Measurements from ENCODE around the gene ST3GAL4.

ST3GAL4 gene

DNA sequence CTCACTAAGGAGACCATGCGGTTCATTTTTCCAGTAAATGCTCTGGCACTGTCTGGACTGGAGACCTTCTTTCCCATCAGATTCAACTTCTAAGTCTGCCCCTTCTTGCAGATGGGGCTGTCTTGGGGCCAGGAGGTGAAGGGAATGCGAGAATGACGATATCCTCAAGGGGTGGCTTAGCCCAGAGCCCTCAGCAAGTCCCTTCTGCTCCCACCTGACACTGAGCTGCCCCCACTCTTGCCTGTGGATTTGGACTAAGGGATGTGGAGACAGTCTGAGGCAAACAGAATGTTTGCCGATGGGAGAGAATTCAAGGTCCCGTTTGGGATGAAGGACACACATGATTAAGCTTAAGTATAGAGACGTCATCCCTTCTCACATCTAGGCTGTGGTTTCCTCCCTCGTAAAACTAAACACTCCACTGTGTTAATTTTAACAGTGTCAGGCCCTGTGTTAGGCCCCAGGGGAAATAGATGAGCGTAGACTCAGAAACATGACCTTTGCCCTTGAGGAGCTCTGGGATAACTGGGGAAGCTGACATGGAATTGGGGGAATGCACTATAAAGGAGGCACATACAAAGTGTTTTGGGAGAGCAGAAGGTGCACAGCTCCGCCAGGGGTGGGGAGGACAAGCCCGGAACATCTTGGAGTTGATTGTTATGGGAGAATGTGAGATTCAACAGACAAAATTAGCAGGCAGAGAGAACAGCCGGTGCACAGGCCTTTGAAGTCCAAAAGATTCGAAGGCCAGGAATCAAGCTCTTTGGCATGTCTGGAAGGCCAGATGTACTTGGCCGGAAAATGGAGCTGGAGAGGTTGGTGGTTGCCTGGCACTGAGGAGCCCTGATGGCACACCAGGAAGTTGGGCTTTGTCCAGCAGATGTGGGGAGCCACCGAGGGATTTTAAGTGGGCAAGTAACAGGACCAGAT lies 71.6 kb downstream of the ST3GAL4 start:
- H3K4me3 ChIP-seq (ENCODE audit: low read depth, low read length) = no peak overlapping the region
- TF ChIP-seq, protein P1, sequence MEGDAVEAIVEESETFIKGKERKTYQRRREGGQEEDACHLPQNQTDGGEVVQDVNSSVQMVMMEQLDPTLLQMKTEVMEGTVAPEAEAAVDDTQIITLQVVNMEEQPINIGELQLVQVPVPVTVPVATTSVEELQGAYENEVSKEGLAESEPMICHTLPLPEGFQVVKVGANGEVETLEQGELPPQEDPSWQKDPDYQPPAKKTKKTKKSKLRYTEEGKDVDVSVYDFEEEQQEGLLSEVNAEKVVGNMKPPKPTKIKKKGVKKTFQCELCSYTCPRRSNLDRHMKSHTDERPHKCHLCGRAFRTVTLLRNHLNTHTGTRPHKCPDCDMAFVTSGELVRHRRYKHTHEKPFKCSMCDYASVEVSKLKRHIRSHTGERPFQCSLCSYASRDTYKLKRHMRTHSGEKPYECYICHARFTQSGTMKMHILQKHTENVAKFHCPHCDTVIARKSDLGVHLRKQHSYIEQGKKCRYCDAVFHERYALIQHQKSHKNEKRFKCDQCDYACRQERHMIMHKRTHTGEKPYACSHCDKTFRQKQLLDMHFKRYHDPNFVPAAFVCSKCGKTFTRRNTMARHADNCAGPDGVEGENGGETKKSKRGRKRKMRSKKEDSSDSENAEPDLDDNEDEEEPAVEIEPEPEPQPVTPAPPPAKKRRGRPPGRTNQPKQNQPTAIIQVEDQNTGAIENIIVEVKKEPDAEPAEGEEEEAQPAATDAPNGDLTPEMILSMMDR (IDR thresholded peaks at IDR 0.05; ENCODE audit: borderline replicate concordance, insufficient read depth, low read depth, low read length) = no peak

DNA sequence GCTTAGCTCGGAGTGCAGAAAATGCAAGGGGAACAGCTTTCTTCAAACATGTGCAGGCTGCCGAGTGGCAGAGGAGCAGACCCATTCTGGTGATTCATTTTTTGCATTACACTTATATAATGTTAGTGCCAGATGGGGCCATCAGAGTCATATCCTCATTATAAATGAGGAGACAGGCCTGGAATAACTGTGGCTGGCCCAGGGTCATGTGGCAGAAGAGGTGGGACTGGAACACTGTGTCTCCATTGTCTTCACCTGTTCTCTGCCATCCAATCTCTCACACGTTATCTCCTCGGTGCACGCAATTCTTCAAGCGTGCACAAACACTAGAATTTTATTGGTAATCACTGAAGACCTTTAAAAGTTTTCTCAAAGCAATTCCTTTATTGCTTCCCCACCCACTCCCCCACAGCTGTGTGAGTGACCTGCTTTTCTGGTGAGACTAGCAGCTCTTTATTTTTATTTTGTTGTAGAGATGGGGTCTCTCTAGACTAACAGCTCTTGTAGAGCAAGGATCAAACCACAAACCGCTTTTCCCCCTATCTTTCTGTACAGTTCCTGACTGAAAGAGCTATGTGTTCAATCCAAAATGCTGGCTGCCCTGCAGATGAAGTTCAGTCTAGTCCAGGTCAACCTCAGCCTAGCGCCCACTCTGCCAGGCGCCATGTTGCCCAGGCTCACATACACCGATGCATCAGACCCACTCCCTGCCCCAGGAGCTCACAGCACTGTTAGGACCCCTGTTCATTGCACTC lies 75.3 kb downstream of the ST3GAL4 start:
- no peak overlapping the region for H3K4me3 ChIP-seq (ENCODE audit: low read depth, low read length)
- TF ChIP-seq, protein P1 (IDR thresholded peaks at IDR 0.05; ENCODE audit: borderline replicate concordance, insufficient read depth, low read depth, low read length) = no peak

DNA sequence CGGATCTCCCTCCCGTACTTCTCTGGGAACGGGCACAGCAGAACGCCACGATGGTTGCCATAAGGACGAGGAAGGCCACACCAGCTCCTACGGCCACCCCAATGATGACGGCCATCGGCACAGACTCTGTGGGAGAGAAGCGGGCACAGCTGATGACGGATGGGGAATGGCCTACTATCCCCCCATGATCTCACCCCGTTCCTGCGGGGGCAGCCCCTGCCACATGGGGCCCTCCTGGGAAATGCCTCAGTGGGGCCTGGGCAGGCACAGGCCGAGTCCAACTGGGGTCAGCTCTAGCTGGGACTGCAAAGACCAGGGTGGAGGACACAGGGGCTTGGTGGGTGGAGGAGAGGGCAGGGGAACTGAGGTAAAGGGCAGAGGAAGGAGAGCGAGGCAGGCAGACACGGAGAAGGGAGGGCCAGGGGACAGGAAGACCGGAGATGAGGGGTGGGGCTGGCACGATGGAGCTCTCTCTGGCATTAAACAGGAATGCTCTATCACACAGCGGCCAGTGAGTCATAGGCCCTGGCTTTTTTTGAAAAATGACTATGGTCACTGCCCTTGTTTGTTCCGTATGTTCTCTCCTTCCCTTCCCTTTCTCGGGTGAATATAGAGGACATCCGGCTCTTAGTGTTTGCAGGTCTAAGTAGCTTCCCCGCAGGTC lies 76.0 kb downstream of the ST3GAL4 start:
- TF ChIP-seq, protein P1 (IDR thresholded peaks at IDR 0.05; ENCODE audit: borderline replicate concordance, insufficient read depth, low read depth, low read length) = no peak
- no peak overlapping the region for H3K4me3 ChIP-seq (ENCODE audit: low read depth, low read length)

DNA sequence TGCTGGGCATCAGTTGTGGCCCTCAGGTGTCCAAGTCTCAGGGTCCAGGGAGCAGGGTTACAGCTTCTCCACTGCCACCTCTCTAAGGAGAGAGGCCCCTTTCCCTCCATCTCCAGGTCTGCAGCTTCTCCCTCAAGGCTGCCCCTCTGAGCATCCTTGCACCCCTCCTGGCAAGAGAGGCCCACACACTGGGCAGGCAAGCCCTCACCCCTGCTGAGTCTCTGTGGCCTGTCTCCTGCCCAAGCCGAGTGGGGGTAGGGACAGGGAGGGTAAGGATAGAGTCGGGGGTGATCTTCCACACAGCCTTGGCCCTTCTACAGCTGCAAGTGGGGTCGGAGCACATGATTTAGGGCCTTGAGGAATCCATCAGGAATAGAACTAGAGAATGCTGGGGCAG lies 76.6 kb downstream of the ST3GAL4 start:
- H3K4me3 ChIP-seq (ENCODE audit: low read depth, low read length) = no peak overlapping the region

DNA sequence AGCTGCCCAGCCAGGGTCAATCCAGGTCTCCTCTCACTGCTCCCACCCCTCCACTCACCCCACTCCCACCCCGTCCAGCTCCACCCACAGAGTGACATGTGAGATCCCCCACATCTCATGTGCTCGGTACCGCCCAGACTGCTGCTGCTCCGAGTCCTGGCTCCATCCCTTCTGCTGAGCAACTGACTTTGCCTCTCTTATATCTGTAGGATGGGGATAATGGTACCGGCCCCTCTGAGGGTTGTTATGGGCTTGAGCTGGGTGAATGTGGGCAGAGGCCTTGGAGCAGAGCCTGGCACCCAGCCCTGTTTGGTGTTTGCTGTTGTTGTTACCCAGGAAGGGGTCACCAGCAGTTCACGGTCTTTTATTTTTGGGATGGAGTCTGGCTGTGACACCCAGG lies 77.0 kb downstream of the ST3GAL4 start:
- TF ChIP-seq, protein P1 (IDR thresholded peaks at IDR 0.05; ENCODE audit: borderline replicate concordance, insufficient read depth, low read depth, low read length) = no peak

More for the DNA sequence above, 76.6 kb downstream of the ST3GAL4 start:
- TF ChIP-seq, protein P1 (IDR thresholded peaks at IDR 0.05; ENCODE audit: borderline replicate concordance, insufficient read depth, low read depth, low read length) = no peak

DNA sequence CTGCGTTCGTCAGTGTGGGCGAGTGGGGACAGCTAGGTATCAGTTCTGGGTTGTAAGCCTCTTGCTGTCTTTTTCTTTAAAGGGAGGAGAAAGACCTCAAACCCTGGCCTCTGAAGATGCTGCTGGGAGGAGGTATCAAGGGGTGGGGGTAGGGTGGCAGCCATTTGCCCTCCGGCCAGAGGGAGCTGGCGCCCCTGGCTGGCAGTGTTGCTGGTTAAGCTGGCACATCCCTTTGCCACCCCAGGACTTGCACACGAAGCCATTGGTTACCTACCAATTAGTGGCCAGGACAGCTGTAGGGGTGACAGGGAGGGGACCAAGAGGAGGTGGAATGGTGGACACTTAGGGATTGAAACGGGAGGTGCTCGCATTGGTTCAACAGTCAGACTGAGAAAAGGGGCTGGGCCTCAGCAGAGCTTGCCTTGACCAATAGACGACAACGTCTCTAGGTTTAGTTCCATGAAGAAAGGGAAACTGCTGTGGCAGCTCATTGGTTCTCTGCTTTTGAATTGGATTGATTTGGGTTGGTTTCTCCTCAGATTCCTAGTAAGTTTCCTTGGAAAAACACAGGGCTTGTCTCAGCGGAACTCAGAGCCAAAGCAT lies 77.9 kb downstream of the ST3GAL4 start:
- TF ChIP-seq, protein P1 (IDR thresholded peaks at IDR 0.05; ENCODE audit: borderline replicate concordance, insufficient read depth, low read depth, low read length) = no peak
- no peak overlapping the region for H3K4me3 ChIP-seq (ENCODE audit: low read depth, low read length)

More for the DNA sequence above, 77.0 kb downstream of the ST3GAL4 start:
- no peak overlapping the region for H3K4me3 ChIP-seq (ENCODE audit: low read depth, low read length)
